DOHH2 (cell line): ENCODE results near the gene SCUBE3.

ENCODE experiments used
- H3F3A ChIP-seq: fragments of 200-600 bp; sonication (generic), shearing (Covaris generic); 2 replicates; pipeline ENCODE4 v1.6.0; 2016; ENCODE audit warnings: antibody characterized with exemption, mild to moderate bottlenecking; ENCODE audit not compliant: control insufficient read depth, insufficient read depth
- H3K27ac ChIP-seq: fragments of 200-600 bp; sonication (generic); 2 replicates; pipeline ENCODE4 v1.5.1; 2014; ENCODE audit warnings: low read depth, mild to moderate bottlenecking, low read length, moderate library complexity
- H3K27me3 ChIP-seq: fragments of 200-600 bp; sonication (generic); 2 replicates; pipeline ENCODE4 v1.6.1; 2014; ENCODE audit warnings: mild to moderate bottlenecking, low read length, mixed read lengths; ENCODE audit not compliant: control insufficient read depth
- H3K36me3 ChIP-seq: fragments of 200-600 bp; sonication (generic); 2 replicates; pipeline ENCODE4 v1.6.1; 2014; ENCODE audit warnings: mild to moderate bottlenecking, low read length, moderate library complexity, mixed read lengths; ENCODE audit not compliant: control insufficient read depth
- H3K4me1 ChIP-seq: fragments of 200-600 bp; sonication (generic); 2 replicates; pipeline ENCODE4 v1.6.1; 2014; ENCODE audit warnings: mild to moderate bottlenecking, low read length, mixed read lengths; ENCODE audit not compliant: control insufficient read depth
- H3K4me2 ChIP-seq: fragments of 200-600 bp; sonication (generic); 2 replicates; pipeline ENCODE4 v1.6.0; 2014; ENCODE audit warnings: mild to moderate bottlenecking, low read length, moderate library complexity
- H3K4me3 ChIP-seq: fragments of 200-600 bp; sonication (generic); 2 replicates; pipeline ENCODE4 v1.5.1; 2014; ENCODE audit warnings: mild to moderate bottlenecking, low read length, mixed read lengths
- H3K79me2 ChIP-seq: fragments of 200-600 bp; sonication (generic); 2 replicates; pipeline ENCODE4 v1.6.1; 2014; ENCODE audit warnings: mild to moderate bottlenecking, low read length, mixed read lengths; ENCODE audit not compliant: control insufficient read depth
- H3K9me2 ChIP-seq: fragments of 200-600 bp; sonication (generic); replicated peaks from 2 replicates; pipeline ENCODE4 v1.6.1; 2014; ENCODE audit warnings: mild to moderate bottlenecking, low read length, mixed read lengths; ENCODE audit not compliant: control insufficient read depth
- H3K9me3 ChIP-seq: fragments of 200-600 bp; sonication (generic); 2 replicates; pipeline ENCODE4 v1.6.1; 2014; ENCODE audit warnings: antibody characterized with exemption, low read length, mixed read lengths; ENCODE audit not compliant: control insufficient read depth, insufficient read depth
- H4K20me1 ChIP-seq: fragments of 200-600 bp; sonication (generic); 2 replicates; pipeline ENCODE4 v1.6.0; 2014; ENCODE audit warnings: low read depth, mild to moderate bottlenecking, antibody characterized with exemption, low read length, moderate library complexity; ENCODE audit not compliant: control insufficient read depth, insufficient read depth
- CTCF ChIP-seq: fragments of 200-600 bp; sonication (generic); IDR thresholded peaks from one replicate; pipeline ENCODE4 v1.5.1; 2014; ENCODE audit warnings: antibody characterized with exemption, mild to moderate bottlenecking, low read depth, low read length; ENCODE audit not compliant: poor library complexity, severe bottlenecking
- EZH2phosphoT487 ChIP-seq: fragments of 200-600 bp; sonication (generic); IDR thresholded peaks from 2 replicates; pipeline ENCODE4 v1.6.1; 2017; ENCODE audit warnings: borderline replicate concordance, mild to moderate bottlenecking, antibody characterized with exemption, low read length, moderate library complexity, mixed read lengths

SCUBE3 gene

GRCh38 chr6:35195120-35195780 is 18.5 kb upstream of the SCUBE3 start:
- Histone ChIP-seq H3K9me2 (no peaks in the 10 kb centered on the region), H3K27ac (no peak overlapping the region), H3K4me1 (no peaks in the 10 kb centered on the region), H3K4me3 (no peak overlapping the region), H3F3A (no peaks in the 10 kb centered on the region), H3K4me2 (no peak overlapping the region), H3K79me2 (no peaks in the 10 kb centered on the region), H3K36me3 (no peaks in the 10 kb centered on the region), H3K9me3 (no peaks in the 10 kb centered on the region), H4K20me1 (no peaks in the 10 kb centered on the region), H3K27me3 (peaks cover 35% of the 10 kb centered on the region)
- TF ChIP-seq EZH2phosphoT487 = no peak
- no peak for TF ChIP-seq CTCF

DNA sequence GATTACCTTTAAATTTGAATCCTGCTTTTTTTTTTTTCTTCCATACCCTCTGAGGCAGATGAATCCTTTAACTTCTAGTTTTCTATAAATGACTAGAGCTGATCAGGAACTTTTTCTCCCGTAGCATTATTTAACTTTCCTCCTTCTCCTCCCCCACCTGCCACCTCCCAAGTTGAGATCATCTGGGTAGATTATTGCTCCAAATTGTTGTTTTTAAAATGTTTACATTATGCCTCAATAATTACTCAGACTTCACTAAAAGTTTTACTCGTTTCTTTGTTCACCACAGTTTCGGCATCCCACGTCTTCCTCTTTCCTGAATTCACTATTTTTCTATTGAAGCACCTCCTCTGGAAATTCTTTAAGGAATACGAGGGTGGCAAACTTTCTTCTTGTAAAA is 16.6 kb upstream of the SCUBE3 start:
- Histone ChIP-seq H3K9me2 (no peaks in the 10 kb centered on the region), H3F3A (no peaks in the 10 kb centered on the region), H3K4me2 (no peak overlapping the region), H3K79me2 (no peaks in the 10 kb centered on the region), H3K27ac (no peak overlapping the region), H3K4me3 (no peak overlapping the region), H3K4me1 (no peaks in the 10 kb centered on the region), H4K20me1 (no peaks in the 10 kb centered on the region), H3K9me3 (no peaks in the 10 kb centered on the region), H3K36me3 (no peaks in the 10 kb centered on the region), H3K27me3 (peaks cover 33% of the 10 kb centered on the region)
- TF ChIP-seq CTCF (no peak), EZH2phosphoT487 (no peak)

GRCh38 chr6:35199866-35200265 is 13.9 kb upstream of the SCUBE3 start:
- H4K20me1 ChIP-seq = no peaks in the 10 kb centered on the region
- H3K4me3 ChIP-seq = no peak overlapping the region
- no peak overlapping the region for H3K27ac ChIP-seq
- H3K79me2 ChIP-seq = no peaks in the 10 kb centered on the region
- H3F3A ChIP-seq = no peaks in the 10 kb centered on the region
- TF ChIP-seq EZH2phosphoT487 (no peak), CTCF (no peak)
- H3K4me1 ChIP-seq = no peaks in the 10 kb centered on the region
- H3K27me3 ChIP-seq = peaks cover 31% of the 10 kb centered on the region
- H3K9me2 ChIP-seq = no peaks in the 10 kb centered on the region
- no peaks in the 10 kb centered on the region for H3K36me3 ChIP-seq
- no peaks in the 10 kb centered on the region for H3K9me3 ChIP-seq
- H3K4me2 ChIP-seq = no peak overlapping the region
